ENCODE measurements around the gene PTPN3.

DNA sequence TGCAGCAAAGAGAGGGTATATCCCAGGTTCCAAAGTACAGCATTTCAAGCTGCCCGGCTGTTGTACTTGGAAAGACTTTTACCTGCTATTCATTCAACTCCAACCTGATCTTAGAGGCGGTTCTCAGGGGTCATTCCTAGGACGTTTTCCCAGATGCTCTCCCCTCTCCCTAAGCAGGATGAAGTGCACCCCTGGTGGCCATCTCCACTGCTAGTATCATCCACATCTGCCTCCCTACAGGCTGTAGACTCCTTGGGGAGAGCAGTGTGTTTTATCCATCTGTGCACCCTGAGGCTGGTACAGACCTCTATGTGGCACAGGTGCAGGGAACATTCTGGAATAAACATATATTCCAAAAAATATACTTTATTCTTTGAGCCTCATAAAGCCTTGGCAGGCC lies 56.8 kb downstream of the PTPN3 start:
- TF ChIP-seq, protein P1, sequence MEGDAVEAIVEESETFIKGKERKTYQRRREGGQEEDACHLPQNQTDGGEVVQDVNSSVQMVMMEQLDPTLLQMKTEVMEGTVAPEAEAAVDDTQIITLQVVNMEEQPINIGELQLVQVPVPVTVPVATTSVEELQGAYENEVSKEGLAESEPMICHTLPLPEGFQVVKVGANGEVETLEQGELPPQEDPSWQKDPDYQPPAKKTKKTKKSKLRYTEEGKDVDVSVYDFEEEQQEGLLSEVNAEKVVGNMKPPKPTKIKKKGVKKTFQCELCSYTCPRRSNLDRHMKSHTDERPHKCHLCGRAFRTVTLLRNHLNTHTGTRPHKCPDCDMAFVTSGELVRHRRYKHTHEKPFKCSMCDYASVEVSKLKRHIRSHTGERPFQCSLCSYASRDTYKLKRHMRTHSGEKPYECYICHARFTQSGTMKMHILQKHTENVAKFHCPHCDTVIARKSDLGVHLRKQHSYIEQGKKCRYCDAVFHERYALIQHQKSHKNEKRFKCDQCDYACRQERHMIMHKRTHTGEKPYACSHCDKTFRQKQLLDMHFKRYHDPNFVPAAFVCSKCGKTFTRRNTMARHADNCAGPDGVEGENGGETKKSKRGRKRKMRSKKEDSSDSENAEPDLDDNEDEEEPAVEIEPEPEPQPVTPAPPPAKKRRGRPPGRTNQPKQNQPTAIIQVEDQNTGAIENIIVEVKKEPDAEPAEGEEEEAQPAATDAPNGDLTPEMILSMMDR (IDR thresholded peaks at IDR 0.05), result no peak
- no peak for TF ChIP-seq POLR2A (IDR thresholded peaks at IDR 0.05)
